Thymus (tissue), 11 donors: ENCODE data around the gene CCDC51. TPM values are rescaled to one million over a fixed set of nuclear protein-coding genes. Genes with fewer than 3 reads are reported as not detected.
A peak's percentile ranks its signal among the peaks of the same experiment; 100 is the strongest.
"Not testable (repeated sequence)": the region's sequence is repeated elsewhere in the genome, so short reads cannot be mapped to it uniquely, and the experiment has no call there.

Experiments used
- DNase-seq, 9 donors: peaks; one replicate each; pipeline ENCODE4 v3.0.0-alpha.2; 2013; ENCODE audit warnings: low spot score in 9 of 9, low read depth in 6 of 9, missing footprints in 1 of 9
- H3K27ac ChIP-seq, 2 donors: one replicate each; pipeline ENCODE4 v1.5.1; 2013; ENCODE audit warnings: control low read depth in 1 of 2, low read depth in 1 of 2, low read length in 1 of 2, mild to moderate bottlenecking in 1 of 2, moderate library complexity in 1 of 2
- H3K27me3 ChIP-seq, 2 donors: one replicate each; pipeline ENCODE4 v1.5.1; 2013; ENCODE audit warnings: low read length in 1 of 2; ENCODE audit not compliant: control insufficient read depth in 2 of 2, insufficient read depth in 1 of 2
- H3K36me3 ChIP-seq, 2 donors: one replicate each; pipeline ENCODE4 v1.5.1; 2013; ENCODE audit warnings: low read length in 1 of 2, mild to moderate bottlenecking in 1 of 2, moderate library complexity in 1 of 2; ENCODE audit not compliant: control insufficient read depth in 2 of 2, insufficient read depth in 2 of 2
- H3K4me1 ChIP-seq, 2 donors: one replicate each; pipeline ENCODE4 v1.5.1; 2013; ENCODE audit warnings: low read length in 2 of 2; ENCODE audit not compliant: control insufficient read depth in 2 of 2, insufficient read depth in 2 of 2
- H3K4me3 ChIP-seq, 2 donors: one replicate each; pipeline ENCODE4 v1.5.1; 2013; ENCODE audit warnings: low read length in 2 of 2, control low read depth in 1 of 2, mild to moderate bottlenecking in 1 of 2
- H3K9me3 ChIP-seq, 2 donors: one replicate each; pipeline ENCODE4 v1.5.1; 2013; ENCODE audit warnings: low read length in 1 of 2, mild to moderate bottlenecking in 1 of 2; ENCODE audit not compliant: control insufficient read depth in 2 of 2, insufficient read depth in 1 of 2
- WGBS: extraction: QIAGEN DNeasy Blood & Tissue Kit; methylation state at CpG from one replicate; pipeline ENCODE4 v1.1.7; 2013; 5-methylcytosine and 5-hydroxymethylcytosine counted together
- polyA plus RNA-seq: library from polyadenylated mRNA; stranded (reverse); fragments of 200-250 nt; gene quantifications from one replicate; pipeline ENCODE4 v1.2.3, GENCODE V29; 2013
- total RNA-seq: library from RNA; stranded (reverse); fragments of 120-200 nt; gene quantifications from one replicate; pipeline ENCODE4 v1.2.4, GENCODE V29; 2013
- donor health status: healthy.

Gene CCDC51
- total and polyA plus RNA-seq, 2 donors = 14.1 to 17.8 TPM

DNA sequence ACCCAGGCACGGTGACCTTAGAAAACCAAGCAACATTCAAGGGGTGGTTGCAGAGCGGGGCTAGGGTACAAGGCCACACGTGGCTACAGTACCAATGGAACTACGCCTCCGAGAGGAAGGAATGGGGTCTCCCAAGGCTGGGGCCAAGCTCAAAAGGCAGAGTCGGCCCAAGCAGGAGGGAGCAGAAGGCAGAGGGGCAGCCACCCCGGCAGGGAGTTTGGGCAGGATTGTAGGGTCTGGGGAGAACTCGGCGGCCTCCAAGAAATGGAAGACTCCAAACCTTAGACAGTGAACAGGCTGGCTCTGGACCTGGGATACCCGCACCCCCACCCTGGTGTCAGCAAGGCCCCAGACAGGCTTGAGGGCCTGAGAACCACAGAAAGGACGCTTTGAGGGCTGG is 35.3 kb upstream of the CCDC51 start:
- 95% methylated on average over 11 of the region's 11 CpGs for WGBS
- no peak overlapping the region for H3K27ac ChIP-seq

DNA sequence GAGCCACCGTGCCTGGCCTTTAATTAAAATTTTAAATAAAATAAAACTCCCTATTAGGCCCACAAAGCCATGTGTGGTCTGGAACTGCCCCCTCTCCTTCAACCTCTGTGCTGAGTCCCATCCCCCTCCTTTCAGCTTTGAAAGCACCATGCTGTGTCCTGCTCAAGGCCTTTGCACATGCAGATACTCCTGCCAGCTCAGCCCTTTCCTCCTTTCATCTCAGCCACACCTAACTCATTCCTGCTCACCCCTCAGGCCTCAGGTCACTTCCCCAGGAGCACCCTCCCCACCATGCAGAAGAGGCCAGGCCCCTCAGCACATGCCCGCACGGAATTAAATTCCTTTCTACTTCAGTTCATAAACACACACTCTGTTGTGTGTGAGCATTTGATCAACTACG is 34.7 kb upstream of the CCDC51 start:
- peaks cover 23 to 63% of the 10 kb centered on the region in 2 donors for H3K4me1 ChIP-seq
- 97% methylated on average over 4 of the region's 4 CpGs for WGBS
- H3K36me3 ChIP-seq = peaks cover 8% of the 10 kb centered on the region in 2 donors
- H3K9me3 ChIP-seq = no peaks in the 10 kb centered on the region
- DNase-seq = no peak
- no peak overlapping the region for H3K4me3 ChIP-seq
- H3K27ac ChIP-seq = no peak overlapping the region
- no peaks in the 10 kb centered on the region for H3K27me3 ChIP-seq

More for the DNA sequence above, 35.3 kb upstream of the CCDC51 start:
- Histone ChIP-seq H3K9me3 (no peaks in the 10 kb centered on the region), H3K4me3 (no peak overlapping the region), H3K36me3 (peaks cover 3 to 5% of the 10 kb centered on the region in 2 donors), H3K4me1 (peaks cover 20 to 62% of the 10 kb centered on the region in 2 donors), H3K27me3 (no peaks in the 10 kb centered on the region)
- no peak for DNase-seq

DNA sequence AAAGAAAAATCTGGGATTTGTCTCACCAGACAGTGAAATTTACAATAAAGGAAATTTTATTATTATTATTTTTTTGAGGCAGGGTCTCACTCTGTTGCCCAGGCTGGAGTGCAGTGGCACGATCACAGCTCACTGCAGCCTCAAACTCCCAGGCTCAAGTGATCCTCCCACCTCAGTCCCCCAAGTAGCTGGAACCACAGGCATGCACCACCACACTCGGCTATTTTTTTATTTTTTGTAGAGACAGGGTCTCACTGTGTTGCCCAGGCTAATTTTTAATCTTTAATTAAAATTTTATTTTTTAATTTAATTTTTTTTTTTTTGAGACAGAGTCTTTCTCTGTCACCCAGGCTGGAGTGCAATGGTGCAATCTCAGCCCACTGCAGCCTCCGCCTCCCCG is 34.1 kb upstream of the CCDC51 start:
- H3K36me3 ChIP-seq = peaks cover 14% of the 10 kb centered on the region in 2 donors
- H3K9me3 ChIP-seq, DNase-seq: not testable (repeated sequence)

DNA sequence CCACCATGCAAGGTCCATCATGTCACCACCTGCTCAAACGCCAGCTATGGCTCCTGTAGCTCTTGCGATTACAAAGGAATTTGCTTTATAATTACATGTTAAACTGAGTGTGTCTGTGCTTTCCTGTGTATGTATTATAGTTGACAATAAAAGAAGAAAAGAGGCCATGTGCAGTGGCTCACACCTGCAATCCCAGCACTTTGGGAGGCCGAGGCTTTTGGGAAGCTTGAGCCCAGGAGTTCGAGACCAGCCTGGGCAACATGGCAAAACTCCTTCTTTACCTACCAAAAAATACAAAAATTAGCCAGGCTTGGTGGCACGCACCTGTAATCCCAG is 33.7 kb upstream of the CCDC51 start:
- H3K36me3 ChIP-seq = peaks cover 18% of the 10 kb centered on the region in 2 donors

More for the DNA sequence above, 34.1 kb upstream of the CCDC51 start:
- 99% methylated on average over 4 of the region's 4 CpGs for WGBS
- H3K4me3 ChIP-seq, H3K27me3 ChIP-seq: not testable (repeated sequence)
- Histone ChIP-seq H3K4me1 (peaks cover 18 to 63% of the 10 kb centered on the region in 2 donors), H3K27ac (peak overlapping the region in 1 of 2 donors; percentile 90)

DNA sequence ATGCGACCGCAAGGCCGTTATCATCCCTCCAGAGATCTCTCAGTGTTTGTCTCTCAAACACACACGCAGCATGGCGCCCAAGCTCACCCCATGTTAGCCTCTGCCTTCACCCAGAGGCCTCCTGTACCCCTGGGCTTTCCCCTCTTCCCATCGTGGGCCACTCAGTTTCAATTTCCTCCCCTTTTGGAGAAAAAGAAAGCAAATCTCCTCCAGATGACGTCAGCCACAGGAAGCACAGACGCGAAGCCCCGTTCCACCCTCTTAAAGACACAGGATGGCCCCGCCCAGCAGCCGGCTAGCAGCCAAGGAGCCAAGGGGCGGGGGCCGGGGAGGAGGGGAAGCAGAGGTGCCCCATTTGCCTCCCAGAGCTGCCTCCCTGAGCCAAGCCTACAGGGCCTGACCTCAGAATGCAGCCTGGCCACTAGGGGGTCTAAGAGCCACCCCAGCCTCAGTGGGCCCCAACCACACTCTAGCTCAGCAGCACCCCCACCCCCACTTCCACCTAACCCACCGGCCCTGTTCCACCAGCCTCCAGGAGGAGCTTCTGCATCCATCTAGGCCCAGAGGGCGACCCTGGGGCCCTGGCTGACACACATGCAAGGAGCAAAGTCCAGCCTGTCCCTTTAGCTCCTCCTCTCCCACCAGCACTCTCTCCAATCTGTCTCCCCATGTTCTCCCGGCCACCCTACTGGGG is 33.2 kb upstream of the CCDC51 start:
- 11% methylated on average over 17 of the region's 17 CpGs for WGBS
- Histone ChIP-seq H3K4me3 (peak overlapping the region; percentile 60 to 62), H3K27me3 (no peaks in the 10 kb centered on the region), H3K9me3 (no peaks in the 10 kb centered on the region), H3K4me1 (peaks cover 15 to 60% of the 10 kb centered on the region in 2 donors), H3K36me3 (peaks cover 22 to 23% of the 10 kb centered on the region in 2 donors), H3K27ac (peak overlapping the region; percentile 90 to 95)
- peak; percentile 84 to 98 (median 94) for DNase-seq

More for the DNA sequence above, 33.7 kb upstream of the CCDC51 start:
- no peak for DNase-seq
- Histone ChIP-seq H3K27ac (peak overlapping the region; percentile 90 to 95), H3K27me3 (no peaks in the 10 kb centered on the region), H3K4me1 (peaks cover 15 to 60% of the 10 kb centered on the region in 2 donors), H3K4me3 (peak overlapping the region in 1 of 2 donors; percentile 60), H3K9me3 (no peaks in the 10 kb centered on the region)
- WGBS = 95% methylated on average over 5 of the region's 5 CpGs

DNA sequence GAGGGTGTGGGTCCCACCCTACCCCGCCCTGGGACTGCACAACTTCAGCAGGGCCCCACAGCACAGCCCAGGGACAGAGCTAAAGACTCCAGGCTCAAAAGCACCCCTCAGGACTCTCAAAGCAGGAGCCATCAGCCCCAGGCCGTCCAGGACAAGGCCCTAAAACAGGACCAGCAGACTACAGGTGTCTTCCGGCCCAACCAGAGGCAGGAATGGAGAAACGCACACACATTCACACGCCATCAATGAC is 32.7 kb upstream of the CCDC51 start:
- peaks cover 15 to 59% of the 10 kb centered on the region in 2 donors for H3K4me1 ChIP-seq
- H3K9me3 ChIP-seq = no peaks in the 10 kb centered on the region
- H3K36me3 ChIP-seq = peaks cover 27 to 28% of the 10 kb centered on the region in 2 donors
- H3K27ac ChIP-seq = peak overlapping the region; percentile 90 to 95
- 2% methylated on average over 5 of the region's 5 CpGs for WGBS
- no peak for DNase-seq
- peak overlapping the region; percentile 60 to 62 for H3K4me3 ChIP-seq
- H3K27me3 ChIP-seq = no peaks in the 10 kb centered on the region

DNA sequence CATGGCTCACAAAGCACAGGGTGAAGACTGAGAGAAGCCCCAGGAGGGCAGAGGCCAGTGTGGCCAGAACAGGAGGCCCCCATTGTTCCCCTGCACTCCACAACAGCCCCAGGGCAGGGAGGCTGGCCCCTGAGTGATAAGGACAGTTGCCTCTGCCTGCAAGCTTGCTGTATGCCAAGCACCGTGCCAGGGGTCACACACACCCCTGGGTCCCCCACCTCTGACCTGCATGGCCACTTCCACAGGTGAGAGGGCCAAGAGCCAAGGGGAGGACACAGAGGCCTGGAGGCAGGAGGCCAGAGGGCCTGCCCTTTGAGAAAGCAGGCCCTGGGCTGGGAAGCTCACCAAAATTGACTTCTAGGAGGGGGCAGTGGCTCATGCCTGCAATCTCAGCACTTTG is 30.4 kb upstream of the CCDC51 start:
- H3K4me3 ChIP-seq = no peak overlapping the region
- 81% methylated on average over 1 of the region's 1 CpG for WGBS
- peak overlapping the region in 1 of 2 donors; percentile 19 for H3K27ac ChIP-seq
- no peak for DNase-seq
- no peaks in the 10 kb centered on the region for H3K9me3 ChIP-seq
- peaks cover 26 to 75% of the 10 kb centered on the region in 2 donors for H3K4me1 ChIP-seq
- H3K36me3 ChIP-seq = peaks cover 36% of the 10 kb centered on the region in 2 donors
- H3K27me3 ChIP-seq = no peaks in the 10 kb centered on the region

DNA sequence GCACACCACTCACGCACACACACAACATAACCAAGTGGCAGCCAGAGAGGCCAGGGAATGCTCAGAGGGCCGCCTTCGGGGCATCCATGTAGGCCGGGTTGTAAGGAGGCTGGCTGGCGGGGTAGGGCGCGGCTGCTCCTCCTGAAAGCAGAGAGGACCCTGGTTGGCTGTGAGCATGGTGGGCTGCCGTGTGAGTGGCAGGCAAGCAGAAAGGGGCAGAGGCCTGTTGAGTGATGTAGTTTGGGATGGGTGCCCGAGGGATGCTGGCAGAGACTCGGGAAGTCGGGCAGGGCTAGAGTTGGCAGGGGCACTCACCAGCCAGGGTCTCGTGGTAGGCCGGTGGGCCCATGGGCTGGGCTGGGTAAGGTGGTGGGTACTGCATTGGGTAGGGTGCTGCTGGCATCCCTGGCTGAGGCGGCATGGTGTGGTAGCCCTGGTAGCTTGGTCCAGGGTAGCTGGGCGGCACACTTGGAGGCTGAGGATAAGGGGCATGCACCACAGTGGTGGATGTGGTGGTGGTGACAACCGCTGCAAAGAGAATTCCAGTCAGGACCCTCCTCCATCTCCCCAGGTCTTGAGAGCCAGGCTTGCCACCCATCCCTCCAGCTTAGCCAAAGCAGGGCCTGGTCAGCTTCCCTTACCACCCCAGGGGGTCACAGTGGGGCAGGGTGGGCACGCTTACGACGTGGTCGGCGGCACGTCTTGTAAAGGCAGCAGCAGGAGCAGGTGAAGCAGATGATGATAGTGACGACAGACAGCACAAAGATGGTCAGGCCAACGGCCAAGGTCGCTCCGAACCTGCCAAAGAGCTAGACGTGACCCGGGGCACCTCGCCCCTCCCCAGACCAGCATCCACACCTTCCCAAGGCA is 29.4 kb upstream of the CCDC51 start:
- no peaks in the 10 kb centered on the region for H3K27me3 ChIP-seq
- 95% methylated on average over 29 of the region's 29 CpGs for WGBS
- DNase-seq = no peak
- no peak overlapping the region for H3K27ac ChIP-seq
- H3K4me3 ChIP-seq = no peak overlapping the region
- H3K36me3 ChIP-seq = peaks cover 36 to 40% of the 10 kb centered on the region in 2 donors
- H3K4me1 ChIP-seq = peaks cover 26 to 78% of the 10 kb centered on the region in 2 donors
- H3K9me3 ChIP-seq = no peaks in the 10 kb centered on the region

DNA sequence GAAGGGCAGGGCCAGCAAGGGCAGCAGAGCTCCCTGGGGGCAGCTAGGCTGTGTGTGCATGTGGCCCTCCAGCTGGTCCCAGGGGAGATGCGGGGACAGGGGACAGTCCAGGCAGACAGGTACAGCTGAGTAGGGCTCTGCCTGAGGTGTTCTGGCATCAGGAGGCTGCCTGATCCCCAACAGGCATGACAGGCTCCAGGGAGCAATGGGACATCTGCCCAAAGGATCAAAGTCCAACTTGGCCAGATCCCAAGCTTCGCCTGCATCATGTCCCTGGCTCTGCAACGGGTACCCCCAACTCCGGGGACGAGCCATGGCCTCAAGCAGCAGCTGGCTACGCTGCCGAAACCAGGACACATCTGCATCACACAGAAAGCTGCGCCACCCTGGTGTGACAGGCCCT is 28.4 kb upstream of the CCDC51 start:
- no peak for DNase-seq
- Histone ChIP-seq H3K4me3 (no peak overlapping the region), H3K4me1 (peaks cover 23 to 72% of the 10 kb centered on the region in 2 donors), H3K27me3 (no peaks in the 10 kb centered on the region), H3K9me3 (no peaks in the 10 kb centered on the region), H3K27ac (no peak overlapping the region), H3K36me3 (peaks cover 36 to 40% of the 10 kb centered on the region in 2 donors)
- WGBS = 95% methylated on average over 8 of the region's 8 CpGs
